Colonic mucosa (tissue), 4 donors: ENCODE measurements around the gene TSSK6. TPM values are rescaled to one million over a fixed set of nuclear protein-coding genes. Genes with fewer than 3 reads are reported as not detected.
A peak's percentile ranks its signal among the peaks of the same experiment; 100 is the strongest.

ENCODE experiments used
- DNase-seq: peaks from one replicate; pipeline ENCODE4 v3.0.0-alpha.2; 2020
- H3K27ac ChIP-seq: fragments of 200-600 bp; one replicate; pipeline ENCODE4 v1.8.0; 2021
- H3K27me3 ChIP-seq: fragments of 200-600 bp; one replicate; pipeline ENCODE4 v1.8.0; 2021
- H3K36me3 ChIP-seq: fragments of 200-600 bp; one replicate; pipeline ENCODE4 v1.8.0; 2021
- H3K4me1 ChIP-seq: fragments of 200-600 bp; one replicate; pipeline ENCODE4 v1.8.0; 2021; ENCODE audit warnings: mild to moderate bottlenecking
- H3K4me3 ChIP-seq: fragments of 200-600 bp; one replicate; pipeline ENCODE4 v1.8.0; 2021
- H3K9ac ChIP-seq, 2 donors: one replicate each; pipeline ENCODE4 v1.7.0; 2013; ENCODE audit warnings: control low read depth in 2 of 2, low read depth in 2 of 2, low read length in 2 of 2
- H3K9me3 ChIP-seq: fragments of 200-600 bp; one replicate; pipeline ENCODE4 v1.8.0; 2021
- intact Hi-C: fragments of 100-400 bp; cut with DNase I; formaldehyde crosslinking; loops from one replicate; pipeline ENCODE4 v1.14.1; 2022
- total RNA-seq, 2 donors: library from RNA; stranded (reverse); fragmentation: NEBNext Ultra II Directional in 1 of 2; extraction: Animal tissue kit (Norgen Biotek cat#: 25700) in 1 of 2; gene quantifications; one replicate each; pipeline ENCODE4 v1.2.1, GENCODE V29; 2021
- TF ChIP-seq, protein P1 (sequence below): fragments of 200-600 bp; IDR thresholded peaks from one replicate; pipeline ENCODE4 v1.8.0; 2022; ENCODE audit warnings: antibody characterized with exemption, mild to moderate bottlenecking
- donor health status: healthy.
- donor health status: DM: no; HTN: no; CAD: no.
- donor health status: DM: no; HTN: no; CAD: no.

Gene TSSK6
- total RNA-seq, 2 donors from 2014 or later, result 2.2 to 3.6 TPM

DNA sequence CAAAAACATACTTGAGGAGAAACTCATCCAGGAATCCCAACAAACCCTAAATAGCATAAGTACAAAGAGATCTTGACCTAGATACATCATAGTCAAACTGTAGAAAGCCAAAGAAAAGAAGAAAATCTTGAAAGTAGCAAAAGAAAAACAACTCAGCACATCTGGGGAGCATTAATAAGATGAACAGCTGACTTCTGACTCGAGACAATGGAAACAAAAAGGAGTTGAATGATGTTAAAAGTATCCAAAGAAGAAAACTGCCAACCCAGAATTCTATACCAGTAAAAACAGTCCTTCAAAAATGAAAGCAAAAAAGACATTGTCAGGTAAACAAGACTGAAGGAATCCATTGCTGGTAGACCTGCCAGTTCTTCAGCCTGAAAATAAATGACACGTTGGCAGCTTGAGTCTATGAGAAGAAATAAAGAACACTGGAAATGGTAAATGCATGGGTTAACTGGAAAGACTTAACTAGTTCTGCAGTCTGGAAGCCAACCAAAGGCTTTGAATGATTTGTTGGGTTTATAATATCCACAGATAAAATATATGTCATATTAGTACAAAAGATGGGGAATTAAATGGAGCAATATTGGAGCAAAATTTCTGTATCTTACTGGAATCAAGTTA is 46.8 kb downstream of the TSSK6 start:
- H3K4me1 ChIP-seq, result peaks cover 8% of the 10 kb centered on the region
- peaks cover 7% of the 10 kb centered on the region for H3K36me3 ChIP-seq

DNA sequence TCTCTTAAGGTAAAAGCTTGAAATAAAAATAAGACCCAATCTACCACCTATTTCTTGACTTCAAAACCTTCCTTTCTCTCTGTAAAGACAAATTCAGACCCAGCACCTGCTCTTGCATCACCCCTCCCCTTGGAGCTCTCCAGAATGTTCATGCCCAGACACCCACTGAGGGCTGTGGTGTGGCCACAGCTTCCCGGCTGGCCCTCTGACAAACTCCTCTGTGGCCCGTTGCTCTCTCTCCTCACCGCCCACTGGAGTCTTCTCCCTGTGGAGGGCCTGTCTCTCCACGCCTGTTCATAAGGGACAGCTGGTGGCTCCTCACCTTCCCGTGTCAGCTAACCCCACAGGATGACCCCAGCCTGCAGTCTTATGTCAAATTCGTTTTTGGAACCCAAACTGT is 49.1 kb downstream of the TSSK6 start:
- DNase-seq, result no peak
- Histone ChIP-seq H3K27ac (no peak overlapping the region), H3K36me3 (peaks cover 7% of the 10 kb centered on the region), H3K4me1 (peaks cover 25% of the 10 kb centered on the region), H3K9ac (no peak overlapping the region), H3K27me3 (no peaks in the 10 kb centered on the region), H3K4me3 (no peak overlapping the region), H3K9me3 (no peaks in the 10 kb centered on the region)
- intact Hi-C loops, result no loop called here
- TF ChIP-seq, protein P1, sequence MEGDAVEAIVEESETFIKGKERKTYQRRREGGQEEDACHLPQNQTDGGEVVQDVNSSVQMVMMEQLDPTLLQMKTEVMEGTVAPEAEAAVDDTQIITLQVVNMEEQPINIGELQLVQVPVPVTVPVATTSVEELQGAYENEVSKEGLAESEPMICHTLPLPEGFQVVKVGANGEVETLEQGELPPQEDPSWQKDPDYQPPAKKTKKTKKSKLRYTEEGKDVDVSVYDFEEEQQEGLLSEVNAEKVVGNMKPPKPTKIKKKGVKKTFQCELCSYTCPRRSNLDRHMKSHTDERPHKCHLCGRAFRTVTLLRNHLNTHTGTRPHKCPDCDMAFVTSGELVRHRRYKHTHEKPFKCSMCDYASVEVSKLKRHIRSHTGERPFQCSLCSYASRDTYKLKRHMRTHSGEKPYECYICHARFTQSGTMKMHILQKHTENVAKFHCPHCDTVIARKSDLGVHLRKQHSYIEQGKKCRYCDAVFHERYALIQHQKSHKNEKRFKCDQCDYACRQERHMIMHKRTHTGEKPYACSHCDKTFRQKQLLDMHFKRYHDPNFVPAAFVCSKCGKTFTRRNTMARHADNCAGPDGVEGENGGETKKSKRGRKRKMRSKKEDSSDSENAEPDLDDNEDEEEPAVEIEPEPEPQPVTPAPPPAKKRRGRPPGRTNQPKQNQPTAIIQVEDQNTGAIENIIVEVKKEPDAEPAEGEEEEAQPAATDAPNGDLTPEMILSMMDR, result no peak

More for the DNA sequence above, 46.8 kb downstream of the TSSK6 start:
- Histone ChIP-seq H3K27me3 (no peaks in the 10 kb centered on the region), H3K9ac (no peak overlapping the region), H3K9me3 (no peaks in the 10 kb centered on the region), H3K4me3 (no peak overlapping the region), H3K27ac (no peak overlapping the region)
- no peak for DNase-seq
- intact Hi-C loops, result no loop called here
- TF ChIP-seq, protein P1, result no peak

DNA sequence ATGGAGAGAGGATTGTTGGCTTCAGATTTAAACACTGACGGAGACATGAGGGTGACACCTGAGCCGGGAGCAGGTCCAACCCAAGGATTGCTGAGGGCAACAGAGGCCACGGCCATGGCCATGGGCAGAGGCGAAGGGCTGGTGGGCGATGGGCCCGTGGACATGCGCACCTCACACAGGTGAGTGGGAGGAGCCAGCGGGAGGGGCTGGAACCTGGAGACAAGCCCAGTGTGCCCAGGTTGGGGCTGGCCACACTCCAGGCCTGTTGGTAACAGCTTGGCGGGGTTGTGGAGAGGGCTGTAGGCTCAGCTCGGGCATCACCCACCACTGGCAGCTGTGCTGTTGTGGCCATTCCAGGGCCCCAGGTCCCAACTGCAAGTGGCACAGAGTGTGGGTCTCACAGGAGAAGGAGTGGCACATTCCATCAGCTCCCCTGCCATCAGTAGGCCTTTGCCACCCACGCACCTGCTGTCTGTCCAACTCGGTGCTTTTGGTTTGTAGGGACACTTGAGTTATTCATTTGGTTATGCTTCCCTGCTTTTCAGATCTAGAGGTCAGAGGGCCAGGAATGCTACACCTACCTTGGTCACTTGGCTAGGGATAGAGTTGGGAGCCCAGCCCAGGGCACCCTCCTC is 49.8 kb downstream of the TSSK6 start:
- H3K27ac ChIP-seq, result no peak overlapping the region
- peaks cover 7% of the 10 kb centered on the region for H3K36me3 ChIP-seq
- peaks cover 26% of the 10 kb centered on the region for H3K4me1 ChIP-seq
- no peak overlapping the region for H3K9ac ChIP-seq
- TF ChIP-seq, protein P1, result no peak
- no peak for DNase-seq
- no peak overlapping the region for H3K4me3 ChIP-seq
- no peaks in the 10 kb centered on the region for H3K27me3 ChIP-seq
- intact Hi-C loops, result no loop called here
- no peaks in the 10 kb centered on the region for H3K9me3 ChIP-seq

DNA sequence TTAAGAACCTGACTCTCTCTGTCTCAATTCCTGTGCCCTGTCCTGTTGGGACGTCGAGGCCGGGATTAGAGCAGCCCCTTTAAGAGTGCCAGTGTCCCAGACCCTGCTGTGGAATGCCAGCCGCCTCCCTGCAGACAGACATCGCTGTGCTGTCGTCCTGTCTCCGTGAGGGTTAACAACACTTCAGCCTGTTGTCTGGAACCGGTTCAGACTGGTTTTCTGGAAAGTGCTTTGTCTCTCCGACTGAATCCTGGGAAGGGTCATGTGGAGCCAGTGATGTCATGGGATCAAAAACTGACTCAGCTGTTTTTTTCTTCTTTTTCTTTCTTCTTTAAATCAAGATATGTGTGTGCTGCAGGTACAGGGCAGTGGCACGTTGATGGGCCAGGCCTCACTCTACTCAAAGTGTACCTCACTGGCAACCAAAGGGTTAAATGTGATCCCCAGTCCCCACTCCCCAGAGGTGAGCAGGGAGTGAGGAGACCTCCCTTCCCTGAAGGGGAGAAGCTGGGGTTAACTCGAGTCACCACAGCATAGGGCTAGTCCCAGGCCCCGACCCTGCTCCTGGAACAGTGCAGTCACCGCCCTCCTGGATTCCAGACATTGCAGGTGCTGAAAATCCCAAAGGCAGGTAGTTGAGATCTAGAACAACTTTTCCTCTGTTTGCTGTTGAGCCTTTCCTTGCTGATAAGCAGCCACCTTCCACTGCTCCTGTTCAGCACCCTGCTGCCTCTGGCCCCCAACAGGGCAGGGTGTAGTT is 50.8 kb downstream of the TSSK6 start:
- H3K9me3 ChIP-seq, result no peaks in the 10 kb centered on the region
- intact Hi-C loops, result no loop called here
- peaks cover 32% of the 10 kb centered on the region for H3K4me1 ChIP-seq
- H3K36me3 ChIP-seq, result peaks cover 7% of the 10 kb centered on the region
- DNase-seq, result no peak
- peak overlapping the region; percentile 27 for H3K27ac ChIP-seq
- no peaks in the 10 kb centered on the region for H3K27me3 ChIP-seq
- H3K4me3 ChIP-seq, result no peak overlapping the region
- TF ChIP-seq, protein P1, result no peak
- peak overlapping the region in 1 of 2 donors; percentile 39 for H3K9ac ChIP-seq

Other genes starting within 250 kb of the TSSK6 start
- 10 to 100 TPM in 1 of 2 donors, 1 to 10 TPM in 1; 3.3 to 11.7 TPM for gene TM6SF2, start 242.2 kb downstream of the TSSK6 start, total RNA-seq
- 10 to 100 TPM; 33.2 to 54.7 TPM for gene SUGP1, start 195.0 kb downstream of the TSSK6 start, total RNA-seq
- 10 to 100 TPM; 33.5 to 56.7 TPM for gene MAU2, start 194.7 kb downstream of the TSSK6 start, total RNA-seq
- gene GATAD2A, start 109.9 kb downstream of the TSSK6 start, total RNA-seq, result 100 to 1,000 TPM; 102 to 145 TPM
- 100 to 1,000 TPM; 399 to 494 TPM for gene NDUFA13, start 677 bp upstream of the TSSK6 start, total RNA-seq
- 10 to 100 TPM in 1 of 2 donors, 1 to 10 TPM in 1; 1.9 to 17.3 TPM for gene YJEFN3, start 13.4 kb upstream of the TSSK6 start, total RNA-seq
- under 1 TPM; 0.05 to 0.35 TPM for gene CILP2, start 22.7 kb upstream of the TSSK6 start, total RNA-seq
- gene PBX4, start 103.1 kb upstream of the TSSK6 start, total RNA-seq, result 1 to 10 TPM; 2.3 to 4.9 TPM
- gene LPAR2, start 112.7 kb upstream of the TSSK6 start, total RNA-seq, result 10 to 100 TPM; 16.6 to 22.6 TPM
- gene GMIP, start 128.1 kb upstream of the TSSK6 start, total RNA-seq, result 10 to 100 TPM; 31.4 to 32.2 TPM
- gene ATP13A1, start 148.1 kb upstream of the TSSK6 start, total RNA-seq, result 10 to 100 TPM; 46.0 to 77.4 TPM
- 10 to 100 TPM; 13.9 to 15.9 TPM for gene ZNF101, start 153.3 kb upstream of the TSSK6 start, total RNA-seq
- 1 to 10 TPM; 2.6 to 4.8 TPM for gene ZNF14, start 217.6 kb upstream of the TSSK6 start, total RNA-seq